ENCODE measurements around the gene DDX19B. TPM values are rescaled to one million over a fixed set of nuclear protein-coding genes. Genes with fewer than 3 reads are reported as not detected.

The DDX19B gene
- total RNA-seq, 1 donor from 2014 or later, result 41.0 TPM

DNA sequence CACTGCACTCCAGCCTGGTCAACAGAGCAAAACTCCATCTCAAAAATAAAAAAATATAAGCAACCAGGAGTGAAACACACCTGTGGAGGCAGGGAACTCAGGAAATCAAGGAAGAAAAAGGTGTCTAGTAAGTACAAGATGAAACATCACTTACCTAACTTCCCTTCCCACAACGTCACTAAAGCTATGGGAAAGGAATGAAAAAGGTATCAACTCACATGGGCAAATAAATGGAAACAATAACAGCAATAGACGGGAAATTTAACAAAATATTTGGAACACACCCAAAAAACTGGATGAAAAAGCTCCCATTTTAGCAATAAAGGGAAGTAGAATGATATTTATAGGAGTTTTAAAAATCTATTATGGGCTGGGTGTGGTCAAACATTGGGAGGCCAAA is 78.8 kb downstream of the DDX19B start:
- no peaks in the 10 kb centered on the region for H3K36me3 ChIP-seq
- no peak overlapping the region for H3K4me3 ChIP-seq
- peaks cover 27% of the 10 kb centered on the region for H3K79me2 ChIP-seq (ENCODE audit: low read depth)
- H3K27me3 ChIP-seq, result no peaks in the 10 kb centered on the region
- H3K27ac Mint-ChIP-seq, result no peak overlapping the region
- no peak overlapping the region for H3K9ac ChIP-seq
- H3K4me1 Mint-ChIP-seq, result peaks cover 20% of the 10 kb centered on the region
- H3K27ac ChIP-seq, result no peak overlapping the region
- DNase-seq (ENCODE audit: low spot score), result no peak
- peaks cover 10% of the 10 kb centered on the region for H3K27me3 Mint-ChIP-seq (ENCODE audit: insufficient read depth, low read depth)
- H3K4me1 ChIP-seq, result no peaks in the 10 kb centered on the region
- H3K4me2 ChIP-seq, result no peak overlapping the region
- H4K20me1 ChIP-seq (ENCODE audit: low read depth), result no peaks in the 10 kb centered on the region
- H3F3A ChIP-seq (ENCODE audit: low read depth), result peaks cover 77% of the 10 kb centered on the region
- no peaks in the 10 kb centered on the region for H3K9me3 Mint-ChIP-seq
- no peaks in the 10 kb centered on the region for H3K9me3 ChIP-seq (ENCODE audit: low read depth)
- peaks cover 12% of the 10 kb centered on the region for H3K36me3 Mint-ChIP-seq
- TF ChIP-seq EZH2 (IDR thresholded peaks at IDR 0.05) (no peak), EZH2phosphoT487 (IDR thresholded peaks at IDR 0.05) (no peak)
- TF ChIP-seq, protein P1, sequence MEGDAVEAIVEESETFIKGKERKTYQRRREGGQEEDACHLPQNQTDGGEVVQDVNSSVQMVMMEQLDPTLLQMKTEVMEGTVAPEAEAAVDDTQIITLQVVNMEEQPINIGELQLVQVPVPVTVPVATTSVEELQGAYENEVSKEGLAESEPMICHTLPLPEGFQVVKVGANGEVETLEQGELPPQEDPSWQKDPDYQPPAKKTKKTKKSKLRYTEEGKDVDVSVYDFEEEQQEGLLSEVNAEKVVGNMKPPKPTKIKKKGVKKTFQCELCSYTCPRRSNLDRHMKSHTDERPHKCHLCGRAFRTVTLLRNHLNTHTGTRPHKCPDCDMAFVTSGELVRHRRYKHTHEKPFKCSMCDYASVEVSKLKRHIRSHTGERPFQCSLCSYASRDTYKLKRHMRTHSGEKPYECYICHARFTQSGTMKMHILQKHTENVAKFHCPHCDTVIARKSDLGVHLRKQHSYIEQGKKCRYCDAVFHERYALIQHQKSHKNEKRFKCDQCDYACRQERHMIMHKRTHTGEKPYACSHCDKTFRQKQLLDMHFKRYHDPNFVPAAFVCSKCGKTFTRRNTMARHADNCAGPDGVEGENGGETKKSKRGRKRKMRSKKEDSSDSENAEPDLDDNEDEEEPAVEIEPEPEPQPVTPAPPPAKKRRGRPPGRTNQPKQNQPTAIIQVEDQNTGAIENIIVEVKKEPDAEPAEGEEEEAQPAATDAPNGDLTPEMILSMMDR (IDR thresholded peaks at IDR 0.05), result no peak
- H2AFZ ChIP-seq (replicated peaks), result no peak overlapping the region
- peak overlapping the region; percentile 32 for H3K4me3 Mint-ChIP-seq

DNA sequence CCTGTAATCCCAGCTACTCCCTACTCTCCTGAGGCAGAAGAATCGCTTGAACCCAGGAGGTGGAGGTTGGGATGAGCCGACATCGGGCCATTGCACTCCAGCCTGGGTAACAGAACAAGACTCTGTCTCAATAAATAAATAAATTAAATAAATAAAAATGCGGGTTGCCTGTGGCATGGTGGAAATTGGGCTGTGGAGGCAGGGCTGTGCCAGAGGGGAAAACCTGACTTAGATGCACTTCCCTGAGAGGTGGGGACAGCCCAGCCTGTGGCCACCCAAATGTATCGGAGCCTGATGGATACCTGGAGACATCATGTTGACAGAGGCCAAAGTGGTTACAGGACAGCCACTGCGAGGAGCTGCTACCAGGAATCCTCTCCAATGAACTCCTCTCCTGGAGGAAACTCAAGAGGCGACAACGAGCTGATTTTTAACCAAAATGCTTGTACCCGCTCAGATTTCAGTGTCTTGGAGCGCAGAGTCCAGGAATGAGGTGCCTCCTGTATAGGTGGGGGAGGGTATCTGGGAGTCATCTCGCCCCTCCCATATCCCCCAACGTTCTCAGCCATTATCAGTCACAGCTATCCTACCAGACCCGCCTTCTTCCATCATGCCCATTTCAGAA is 80.0 kb downstream of the DDX19B start:
- Histone ChIP-seq H3K27ac (no peak overlapping the region), H2AFZ (replicated peaks) (no peak overlapping the region), H3K27me3 (no peaks in the 10 kb centered on the region), H3K4me2 (no peak overlapping the region), H3F3A (ENCODE audit: low read depth) (peaks cover 71% of the 10 kb centered on the region), H3K9me3 (ENCODE audit: low read depth) (no peaks in the 10 kb centered on the region), H3K9ac (no peak overlapping the region), H3K4me1 (no peaks in the 10 kb centered on the region), H3K79me2 (ENCODE audit: low read depth) (peaks cover 27% of the 10 kb centered on the region), H4K20me1 (ENCODE audit: low read depth) (no peaks in the 10 kb centered on the region), H3K36me3 (no peaks in the 10 kb centered on the region), H3K4me3 (no peak overlapping the region)
- H3K4me3 Mint-ChIP-seq, result peak overlapping the region; percentile 98
- H3K36me3 Mint-ChIP-seq, result peaks cover 14% of the 10 kb centered on the region
- peaks cover 10% of the 10 kb centered on the region for H3K27me3 Mint-ChIP-seq (ENCODE audit: insufficient read depth, low read depth)
- DNase-seq (ENCODE audit: low spot score), result no peak
- H3K9me3 Mint-ChIP-seq, result no peaks in the 10 kb centered on the region
- H3K4me1 Mint-ChIP-seq, result peaks cover 20% of the 10 kb centered on the region
- no peak overlapping the region for H3K27ac Mint-ChIP-seq
- TF ChIP-seq, protein P1 (IDR thresholded peaks at IDR 0.05), result no peak
- TF ChIP-seq EZH2 (IDR thresholded peaks at IDR 0.05) (no peak), EZH2phosphoT487 (IDR thresholded peaks at IDR 0.05) (no peak)

DNA sequence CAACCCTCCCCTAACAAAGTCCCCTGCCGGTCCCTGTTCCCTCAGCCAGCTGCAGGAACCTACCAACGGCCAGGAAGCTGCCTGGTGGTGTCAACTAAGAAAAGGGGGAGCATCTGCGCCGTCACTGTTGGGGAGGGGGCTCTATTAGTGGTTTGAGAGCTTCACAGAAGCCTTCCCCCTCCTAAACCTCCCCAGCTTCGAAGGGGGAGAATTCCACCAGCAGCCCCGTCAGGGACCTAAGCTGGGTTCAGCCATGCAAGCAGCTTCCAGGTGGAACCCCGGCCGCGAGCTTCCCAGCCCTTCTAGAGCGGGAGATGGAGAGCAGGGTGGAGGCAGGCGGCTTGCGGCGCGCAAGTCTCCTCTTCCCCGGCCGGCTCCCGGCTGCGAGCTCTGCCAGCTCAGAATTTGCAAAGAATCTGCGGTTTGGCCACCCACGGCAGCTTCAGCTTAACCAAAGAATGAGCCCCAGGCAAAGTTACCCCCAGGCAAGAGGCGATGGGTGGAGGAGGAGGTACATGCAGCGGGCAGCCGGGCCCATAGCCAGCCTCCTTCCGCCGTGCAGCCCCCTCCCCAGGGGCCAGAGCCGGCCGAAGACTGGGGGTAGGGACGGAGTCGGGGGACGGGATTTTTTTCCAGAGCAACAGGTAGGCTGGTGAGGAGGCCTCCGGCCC is 81.4 kb downstream of the DDX19B start:
- Histone ChIP-seq H3K4me3 (peak overlapping the region; percentile 81), H3F3A (ENCODE audit: low read depth) (peaks cover 59% of the 10 kb centered on the region), H2AFZ (replicated peaks) (no peak overlapping the region), H3K4me1 (no peaks in the 10 kb centered on the region), H3K9ac (peak overlapping the region; percentile 73), H3K27me3 (no peaks in the 10 kb centered on the region), H3K36me3 (no peaks in the 10 kb centered on the region), H3K79me2 (ENCODE audit: low read depth) (peaks cover 27% of the 10 kb centered on the region), H4K20me1 (ENCODE audit: low read depth) (no peaks in the 10 kb centered on the region), H3K4me2 (peak overlapping the region; percentile 90), H3K27ac (peak overlapping the region; percentile 72), H3K9me3 (ENCODE audit: low read depth) (no peaks in the 10 kb centered on the region)
- peaks cover 14% of the 10 kb centered on the region for H3K36me3 Mint-ChIP-seq
- DNase-seq (ENCODE audit: low spot score), result peak; percentile 74
- peaks cover 20% of the 10 kb centered on the region for H3K4me1 Mint-ChIP-seq
- no peaks in the 10 kb centered on the region for H3K9me3 Mint-ChIP-seq
- peaks cover 10% of the 10 kb centered on the region for H3K27me3 Mint-ChIP-seq (ENCODE audit: insufficient read depth, low read depth)
- peak overlapping the region; percentile 98 for H3K4me3 Mint-ChIP-seq
- TF ChIP-seq EZH2 (IDR thresholded peaks at IDR 0.05) (no peak), EZH2phosphoT487 (IDR thresholded peaks at IDR 0.05) (no peak)
- TF ChIP-seq, protein P1 (IDR thresholded peaks at IDR 0.05), result no peak
- H3K27ac Mint-ChIP-seq, result peak overlapping the region; percentile 85

All from neural progenitor cell (in vitro differentiated cells).